AG04449 (cell line): ENCODE data around the gene EIF5B.

Experiments used
- CTCF ChIA-PET: fragments of 350-600 bp; formaldehyde crosslinking; extraction: SDS; loops from one replicate; lab custom pipeline; 2021; ENCODE audit warnings: antibody characterized with exemption; lab: Yijun Ruan, JAX
- POLR2A ChIA-PET: fragments of 400-600, 350-600 bp; formaldehyde crosslinking; extraction: SDS; loops from one replicate; lab custom pipeline; 2020; ENCODE audit warnings: antibody characterized with exemption, inconsistent platforms; lab: Yijun Ruan, JAX
- DNase-seq: peaks from one replicate; pipeline ENCODE4 v3.0.0-alpha.2; 2010; ENCODE audit warnings: low read depth, low spot score
- H3K4me3 ChIP-seq: 2 replicates; pipeline ENCODE4 v1.5.1; 2011; ENCODE audit warnings: low read depth, mild to moderate bottlenecking, control low read depth, low read length
- TF ChIP-seq, protein P1 (sequence below): IDR thresholded peaks from one replicate; pipeline ENCODE4 v1.5.1; 2011; ENCODE audit warnings: mild to moderate bottlenecking, moderate library complexity, low read length, control low read depth, inconsistent platforms; ENCODE audit not compliant: insufficient read depth; ENCODE audit errors: missing control alignments

Gene EIF5B

DNA sequence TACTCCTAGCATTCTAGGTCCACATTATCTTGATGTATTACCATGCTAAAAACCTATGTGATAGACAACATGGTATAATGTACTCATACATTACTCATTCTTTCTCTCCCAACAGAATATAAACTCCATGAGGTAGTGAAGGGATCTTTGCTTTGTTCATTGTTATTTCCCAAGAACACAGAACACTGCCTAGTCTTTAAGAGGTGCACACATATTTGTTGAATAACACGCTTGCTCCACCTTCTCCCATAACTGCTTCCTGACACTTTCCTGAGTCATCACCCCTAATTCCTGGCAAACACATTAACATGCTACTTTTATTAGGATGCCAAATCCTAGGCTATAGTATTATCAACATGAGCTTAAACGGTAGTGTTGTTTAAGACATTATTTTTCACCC, 111.4 kb downstream of the EIF5B start:
- POLR2A ChIA-PET: no interaction called here
- TF ChIP-seq, protein P1, sequence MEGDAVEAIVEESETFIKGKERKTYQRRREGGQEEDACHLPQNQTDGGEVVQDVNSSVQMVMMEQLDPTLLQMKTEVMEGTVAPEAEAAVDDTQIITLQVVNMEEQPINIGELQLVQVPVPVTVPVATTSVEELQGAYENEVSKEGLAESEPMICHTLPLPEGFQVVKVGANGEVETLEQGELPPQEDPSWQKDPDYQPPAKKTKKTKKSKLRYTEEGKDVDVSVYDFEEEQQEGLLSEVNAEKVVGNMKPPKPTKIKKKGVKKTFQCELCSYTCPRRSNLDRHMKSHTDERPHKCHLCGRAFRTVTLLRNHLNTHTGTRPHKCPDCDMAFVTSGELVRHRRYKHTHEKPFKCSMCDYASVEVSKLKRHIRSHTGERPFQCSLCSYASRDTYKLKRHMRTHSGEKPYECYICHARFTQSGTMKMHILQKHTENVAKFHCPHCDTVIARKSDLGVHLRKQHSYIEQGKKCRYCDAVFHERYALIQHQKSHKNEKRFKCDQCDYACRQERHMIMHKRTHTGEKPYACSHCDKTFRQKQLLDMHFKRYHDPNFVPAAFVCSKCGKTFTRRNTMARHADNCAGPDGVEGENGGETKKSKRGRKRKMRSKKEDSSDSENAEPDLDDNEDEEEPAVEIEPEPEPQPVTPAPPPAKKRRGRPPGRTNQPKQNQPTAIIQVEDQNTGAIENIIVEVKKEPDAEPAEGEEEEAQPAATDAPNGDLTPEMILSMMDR: no peak
- CTCF ChIA-PET: interaction anchor here (1.0 kb wide), 1 partner anchor 9 kb away, joined by 3 read pairs; no protein-coding TSS in a partner anchor
- H3K4me3 ChIP-seq: no peak overlapping the region
- no peak for DNase-seq

DNA sequence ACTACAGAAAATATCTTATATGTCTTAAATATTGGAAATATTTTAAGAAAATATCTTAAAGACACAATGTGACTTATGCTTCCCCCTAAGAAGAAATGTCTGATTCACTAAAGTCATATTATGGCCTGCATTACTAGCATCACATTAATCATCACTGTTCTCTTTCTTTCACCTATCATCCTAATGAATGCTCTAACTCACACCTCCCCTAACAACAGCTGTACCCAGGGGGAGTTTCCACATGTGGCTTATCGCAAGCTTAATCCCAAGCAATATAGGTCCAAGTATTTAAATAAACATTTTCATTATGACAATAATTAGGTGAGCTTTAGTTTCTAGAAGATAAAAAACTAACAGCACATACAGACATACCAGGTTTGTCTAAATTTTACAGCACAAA, 113.0 kb downstream of the EIF5B start:
- DNase-seq: no peak
- TF ChIP-seq, protein P1: no peak
- no peak overlapping the region for H3K4me3 ChIP-seq
- CTCF ChIA-PET: interaction anchor here (1.2 to 1.5 kb wide), 2 partner anchors 359 to 812 kb away, joined by 3 to 6 read pairs; no protein-coding TSS in a partner anchor
- POLR2A ChIA-PET: no interaction called here
